Measurements from ENCODE around the gene SYT9.

Gene SYT9

GRCh38 chr11:7473717-7474116, 222.0 kb downstream of the SYT9 start:
- H3K27me3 ChIP-seq (ENCODE audit: control insufficient read depth in 5 of 5, insufficient read depth in 4 of 5, low read length in 5 of 5): no peaks in the 10 kb centered on the region
- H3K9me3 ChIP-seq (ENCODE audit: control insufficient read depth in 5 of 5, low read length in 5 of 5): no peaks in the 10 kb centered on the region
- H3K4me1 ChIP-seq (ENCODE audit: control insufficient read depth in 5 of 5, insufficient read depth in 5 of 5, low read length in 5 of 5): peaks cover 0 to 8% (median 3%) of the 10 kb centered on the region in 5 donors
- no peak overlapping the region for H3K4me3 ChIP-seq (ENCODE audit: low read depth in 1 of 5, low read length in 5 of 5)
- H3K27ac ChIP-seq (ENCODE audit: low read depth, low read length): no peak overlapping the region
- H3K36me3 ChIP-seq (ENCODE audit: control insufficient read depth in 5 of 5, insufficient read depth in 5 of 5, low read length in 5 of 5): no peaks in the 10 kb centered on the region
- no peak overlapping the region for H3K9ac ChIP-seq (ENCODE audit: low read length in 5 of 5)

- H3K27ac ChIP-seq (ENCODE audit: low read depth, low read length): no peak overlapping the region
- peaks cover 0 to 11% (median 6%) of the 10 kb centered on the region in 5 donors for H3K4me1 ChIP-seq (ENCODE audit: control insufficient read depth in 5 of 5, insufficient read depth in 5 of 5, low read length in 5 of 5)
- no peaks in the 10 kb centered on the region for H3K27me3 ChIP-seq (ENCODE audit: control insufficient read depth in 5 of 5, insufficient read depth in 4 of 5, low read length in 5 of 5)
- H3K36me3 ChIP-seq (ENCODE audit: control insufficient read depth in 5 of 5, insufficient read depth in 5 of 5, low read length in 5 of 5): no peaks in the 10 kb centered on the region
- no peak overlapping the region for H3K4me3 ChIP-seq (ENCODE audit: low read depth in 1 of 5, low read length in 5 of 5)
- H3K9ac ChIP-seq (ENCODE audit: low read length in 5 of 5): no peak overlapping the region
- H3K9me3 ChIP-seq (ENCODE audit: control insufficient read depth in 5 of 5, low read length in 5 of 5): no peaks in the 10 kb centered on the region
Measured at GRCh38 chr11:7480113-7480512, 228.4 kb downstream of the SYT9 start.

DNA sequence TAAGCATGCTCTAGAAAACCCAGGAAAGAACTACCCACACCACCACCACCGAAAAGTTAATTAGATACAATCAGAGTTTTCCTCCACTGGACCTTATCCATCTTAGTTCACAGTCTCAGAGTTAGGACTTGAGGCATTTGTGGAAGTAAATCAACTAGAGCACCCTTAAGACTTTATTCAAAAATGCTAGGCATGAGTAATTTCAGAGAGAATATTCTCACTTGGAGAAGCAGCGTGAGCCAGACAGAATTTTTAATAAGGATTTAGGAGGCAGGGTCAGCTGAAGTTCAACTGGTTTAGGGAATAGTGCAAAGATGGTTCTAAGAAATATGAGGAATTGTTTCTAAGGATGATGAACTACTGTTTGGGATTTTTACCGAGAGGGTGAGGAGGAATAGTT, 232.4 kb downstream of the SYT9 start:
- no peak overlapping the region for H3K4me3 ChIP-seq (ENCODE audit: low read depth in 1 of 5, low read length in 5 of 5)
- no peaks in the 10 kb centered on the region for H3K27me3 ChIP-seq (ENCODE audit: control insufficient read depth in 5 of 5, insufficient read depth in 4 of 5, low read length in 5 of 5)
- no peaks in the 10 kb centered on the region for H3K9me3 ChIP-seq (ENCODE audit: control insufficient read depth in 5 of 5, low read length in 5 of 5)
- H3K4me1 ChIP-seq (ENCODE audit: control insufficient read depth in 5 of 5, insufficient read depth in 5 of 5, low read length in 5 of 5): peaks cover 0 to 15% (median 12%) of the 10 kb centered on the region in 5 donors
- H3K9ac ChIP-seq (ENCODE audit: low read length in 5 of 5): no peak overlapping the region
- no peak overlapping the region for H3K27ac ChIP-seq (ENCODE audit: low read depth, low read length)
- peaks cover 0 to 3% (median 0%) of the 10 kb centered on the region in 5 donors for H3K36me3 ChIP-seq (ENCODE audit: control insufficient read depth in 5 of 5, insufficient read depth in 5 of 5, low read length in 5 of 5)

- H3K27ac ChIP-seq (ENCODE audit: low read depth, low read length): no peak overlapping the region
- peaks cover 0 to 3% (median 0%) of the 10 kb centered on the region in 5 donors for H3K36me3 ChIP-seq (ENCODE audit: control insufficient read depth in 5 of 5, insufficient read depth in 5 of 5, low read length in 5 of 5)
- peaks cover 0 to 15% (median 9%) of the 10 kb centered on the region in 5 donors for H3K4me1 ChIP-seq (ENCODE audit: control insufficient read depth in 5 of 5, insufficient read depth in 5 of 5, low read length in 5 of 5)
- no peak overlapping the region for H3K9ac ChIP-seq (ENCODE audit: low read length in 5 of 5)
- no peaks in the 10 kb centered on the region for H3K9me3 ChIP-seq (ENCODE audit: control insufficient read depth in 5 of 5, low read length in 5 of 5)
- H3K27me3 ChIP-seq (ENCODE audit: control insufficient read depth in 5 of 5, insufficient read depth in 4 of 5, low read length in 5 of 5): no peaks in the 10 kb centered on the region
- peak overlapping the region in 3 of 5 donors; percentile 46 to 82 (median 64) for H3K4me3 ChIP-seq (ENCODE audit: low read depth in 1 of 5, low read length in 5 of 5)
Measured at GRCh38 chr11:7484645-7485044, 232.9 kb downstream of the SYT9 start.

DNA sequence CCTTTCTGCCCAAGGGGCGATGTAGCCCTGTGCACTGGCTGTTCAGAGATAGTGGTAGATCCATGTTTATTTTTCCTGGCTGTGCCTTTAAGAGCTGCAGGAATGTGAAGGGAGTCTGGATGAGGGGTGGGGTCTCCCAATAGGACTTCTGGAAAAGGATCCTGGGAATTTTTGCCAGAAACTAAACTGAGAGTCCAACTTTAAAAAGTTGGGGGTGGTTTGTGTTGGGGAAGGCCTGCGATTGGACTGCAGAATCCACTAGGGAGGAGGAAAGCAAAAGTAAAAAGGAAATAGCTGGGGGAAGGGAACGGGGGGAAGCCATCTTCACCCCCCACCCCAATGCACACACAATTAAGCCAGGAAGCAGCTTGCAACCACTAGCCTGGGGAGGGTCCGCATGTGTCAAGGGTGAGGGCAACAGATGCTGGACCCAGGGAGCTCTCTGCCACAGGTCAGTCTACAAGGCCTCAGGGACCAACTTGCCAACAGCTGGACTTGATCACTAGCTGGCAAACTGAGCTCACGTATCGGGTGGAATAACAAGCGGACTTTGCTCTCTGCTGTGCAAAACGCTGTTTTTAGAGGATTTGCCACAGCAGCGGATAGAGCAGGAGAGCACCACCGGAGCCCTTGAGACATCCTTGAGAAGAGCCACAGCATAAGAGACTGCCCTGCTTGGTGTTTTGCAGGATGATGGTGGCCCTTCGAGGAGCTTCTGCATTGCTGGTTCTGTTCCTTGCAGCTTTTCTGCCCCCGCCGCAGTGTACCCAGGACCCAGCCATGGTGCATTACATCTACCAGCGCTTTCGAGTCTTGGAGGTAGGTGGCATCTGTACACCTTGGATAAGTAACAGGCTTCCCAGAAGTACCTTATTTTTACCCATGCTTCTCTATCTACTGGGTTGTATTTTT, 233.7 kb downstream of the SYT9 start, which contains the start of gene OLFML1:
TSS of gene OLFML1 (plus strand) at position 321 of the 912 bp plus-strand sequence. CDS start at position 691, 370 bp downstream.
- Histone ChIP-seq H3K4me1 (ENCODE audit: control insufficient read depth in 5 of 5, insufficient read depth in 5 of 5, low read length in 5 of 5) (peaks cover 0 to 10% (median 4%) of the 10 kb centered on the region in 5 donors), H3K27ac (ENCODE audit: low read depth, low read length) (no peak within 1 kb of the TSS), H3K9ac (ENCODE audit: low read length in 5 of 5) (peak within 1 kb of the TSS in 4 of 5 donors; percentile 7 to 57 (median 33)), H3K9me3 (ENCODE audit: control insufficient read depth in 5 of 5, low read length in 5 of 5) (no peaks in the 10 kb centered on the region), H3K27me3 (ENCODE audit: control insufficient read depth in 5 of 5, insufficient read depth in 4 of 5, low read length in 5 of 5) (no peaks in the 10 kb centered on the region), H3K36me3 (ENCODE audit: control insufficient read depth in 5 of 5, insufficient read depth in 5 of 5, low read length in 5 of 5) (peaks cover 0 to 3% (median 0%) of the 10 kb centered on the region in 5 donors), H3K4me3 (ENCODE audit: low read depth in 1 of 5, low read length in 5 of 5) (peak within 1 kb of the TSS; percentile 54 to 82 (median 66))

DNA sequence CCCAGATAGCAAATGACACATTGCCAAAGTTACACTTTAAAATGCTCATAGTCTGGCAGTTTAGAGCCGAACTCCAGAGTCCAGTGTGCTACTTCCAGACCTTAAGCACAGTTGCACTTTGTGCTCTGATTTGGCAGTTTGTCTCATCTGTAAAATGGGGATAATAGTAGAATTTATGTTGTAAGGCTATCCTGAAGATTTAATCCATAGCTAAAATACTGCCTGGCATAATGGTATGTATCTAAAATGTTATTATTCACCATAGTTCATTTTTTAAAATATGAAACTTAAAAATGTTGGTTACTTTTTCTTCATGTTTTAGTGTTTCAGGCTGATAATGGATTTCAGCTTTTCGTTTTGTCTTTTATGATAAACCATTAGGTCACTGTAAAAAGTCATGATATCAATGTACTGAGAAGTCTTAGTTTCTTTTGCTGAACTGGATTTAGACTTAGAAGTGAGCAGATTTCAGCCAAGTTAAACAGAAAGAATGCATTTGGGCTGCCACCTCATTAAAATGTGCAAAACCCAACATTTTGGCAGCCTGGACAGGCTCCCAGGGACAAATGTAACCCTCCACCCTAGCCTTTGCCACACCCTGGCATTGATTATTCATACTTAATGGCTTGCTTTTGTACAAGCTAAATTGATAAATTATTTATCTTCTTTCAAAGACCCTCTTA, 234.5 kb downstream of the SYT9 start:
- Histone ChIP-seq H3K4me3 (ENCODE audit: low read depth in 1 of 5, low read length in 5 of 5) (peak overlapping the region; percentile 54 to 82 (median 66)), H3K27ac (ENCODE audit: low read depth, low read length) (no peak overlapping the region)

DNA sequence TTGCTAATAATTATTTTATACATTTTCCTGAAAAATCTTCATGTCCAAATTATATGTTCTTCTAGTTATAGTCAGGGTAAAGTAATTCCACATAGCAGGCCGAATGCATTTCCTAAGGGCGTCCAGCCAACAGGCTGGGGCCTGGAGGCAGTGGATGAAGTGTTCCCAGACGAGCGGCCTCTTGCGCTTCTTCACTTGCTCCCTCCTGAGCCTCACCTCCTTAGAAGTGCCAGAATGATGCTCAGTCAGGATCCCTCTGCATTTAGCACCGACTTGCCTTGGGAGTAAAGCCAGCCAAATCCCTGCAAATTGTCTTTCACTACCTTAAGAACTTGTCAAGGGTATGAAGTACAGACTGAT, 235.1 kb downstream of the SYT9 start:
- H3K4me3 ChIP-seq (ENCODE audit: low read depth in 1 of 5, low read length in 5 of 5): peak overlapping the region in 4 of 5 donors; percentile 64 to 82 (median 72)
- H3K36me3 ChIP-seq (ENCODE audit: control insufficient read depth in 5 of 5, insufficient read depth in 5 of 5, low read length in 5 of 5): peaks cover 0 to 3% (median 0%) of the 10 kb centered on the region in 5 donors
- peak overlapping the region in 2 of 5 donors; percentile 7 to 48 for H3K9ac ChIP-seq (ENCODE audit: low read length in 5 of 5)
- H3K4me1 ChIP-seq (ENCODE audit: control insufficient read depth in 5 of 5, insufficient read depth in 5 of 5, low read length in 5 of 5): peaks cover 0 to 9% (median 5%) of the 10 kb centered on the region in 5 donors
- no peak overlapping the region for H3K27ac ChIP-seq (ENCODE audit: low read depth, low read length)
- H3K9me3 ChIP-seq (ENCODE audit: control insufficient read depth in 5 of 5, low read length in 5 of 5): no peaks in the 10 kb centered on the region
- H3K27me3 ChIP-seq (ENCODE audit: control insufficient read depth in 5 of 5, insufficient read depth in 4 of 5, low read length in 5 of 5): no peaks in the 10 kb centered on the region

More for the DNA sequence above, 234.5 kb downstream of the SYT9 start:
- H3K4me1 ChIP-seq (ENCODE audit: control insufficient read depth in 5 of 5, insufficient read depth in 5 of 5, low read length in 5 of 5): peaks cover 0 to 9% (median 3%) of the 10 kb centered on the region in 5 donors
- H3K9ac ChIP-seq (ENCODE audit: low read length in 5 of 5): peak overlapping the region in 3 of 5 donors; percentile 7 to 57 (median 29)
- no peaks in the 10 kb centered on the region for H3K27me3 ChIP-seq (ENCODE audit: control insufficient read depth in 5 of 5, insufficient read depth in 4 of 5, low read length in 5 of 5)
- no peaks in the 10 kb centered on the region for H3K9me3 ChIP-seq (ENCODE audit: control insufficient read depth in 5 of 5, low read length in 5 of 5)
- H3K36me3 ChIP-seq (ENCODE audit: control insufficient read depth in 5 of 5, insufficient read depth in 5 of 5, low read length in 5 of 5): peaks cover 0 to 3% (median 0%) of the 10 kb centered on the region in 5 donors

DNA sequence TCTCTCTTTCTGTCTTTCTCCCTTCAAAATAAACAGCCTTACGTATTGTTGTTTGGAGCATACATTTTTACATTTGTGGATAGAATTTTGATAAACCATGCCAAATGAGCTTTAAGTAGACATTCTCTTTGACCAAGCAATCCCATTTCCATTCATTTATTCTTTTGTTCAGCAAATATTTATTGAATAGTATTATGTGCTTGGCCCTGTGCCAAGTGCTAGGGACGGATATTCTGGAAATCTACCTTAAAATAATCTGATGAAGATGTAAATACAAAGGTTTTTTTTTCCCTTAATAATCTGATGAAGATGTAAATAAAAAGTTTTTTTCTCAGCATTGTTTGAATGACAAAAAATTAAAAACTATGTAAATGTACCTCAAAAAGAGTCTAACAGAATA, 235.7 kb downstream of the SYT9 start:
- Histone ChIP-seq H3K4me1 (ENCODE audit: control insufficient read depth in 5 of 5, insufficient read depth in 5 of 5, low read length in 5 of 5) (peaks cover 0 to 13% (median 9%) of the 10 kb centered on the region in 5 donors), H3K36me3 (ENCODE audit: control insufficient read depth in 5 of 5, insufficient read depth in 5 of 5, low read length in 5 of 5) (peaks cover 0 to 3% (median 0%) of the 10 kb centered on the region in 5 donors), H3K4me3 (ENCODE audit: low read depth in 1 of 5, low read length in 5 of 5) (peak overlapping the region in 3 of 5 donors; percentile 38 to 82 (median 64)), H3K27me3 (ENCODE audit: control insufficient read depth in 5 of 5, insufficient read depth in 4 of 5, low read length in 5 of 5) (no peaks in the 10 kb centered on the region), H3K9me3 (ENCODE audit: control insufficient read depth in 5 of 5, low read length in 5 of 5) (no peaks in the 10 kb centered on the region), H3K9ac (ENCODE audit: low read length in 5 of 5) (no peak overlapping the region), H3K27ac (ENCODE audit: low read depth, low read length) (no peak overlapping the region)

DNA sequence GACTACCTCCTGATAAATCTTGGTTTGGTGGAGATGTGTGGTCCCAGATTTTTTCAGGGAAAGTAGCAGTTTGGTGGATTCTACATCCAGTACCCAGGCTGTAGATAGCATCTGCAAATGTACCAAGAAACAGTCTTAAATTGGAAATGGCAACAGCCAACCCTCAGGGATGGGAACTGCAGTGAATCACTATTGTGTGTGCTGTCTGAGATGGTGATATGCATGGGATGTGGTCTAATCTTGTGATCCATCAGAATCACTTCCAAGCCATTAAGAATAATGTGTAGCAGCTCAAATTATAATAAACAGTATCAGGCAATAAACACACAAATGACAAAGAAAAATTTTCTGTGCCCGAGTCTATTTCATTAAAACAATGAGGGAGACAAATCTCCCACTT, 237.0 kb downstream of the SYT9 start:
- H3K9ac ChIP-seq (ENCODE audit: low read length in 5 of 5): no peak overlapping the region
- H3K27ac ChIP-seq (ENCODE audit: low read depth, low read length): no peak overlapping the region
- H3K36me3 ChIP-seq (ENCODE audit: control insufficient read depth in 5 of 5, insufficient read depth in 5 of 5, low read length in 5 of 5): peaks cover 0 to 3% (median 0%) of the 10 kb centered on the region in 5 donors
- H3K4me3 ChIP-seq (ENCODE audit: low read depth in 1 of 5, low read length in 5 of 5): no peak overlapping the region
- no peaks in the 10 kb centered on the region for H3K27me3 ChIP-seq (ENCODE audit: control insufficient read depth in 5 of 5, insufficient read depth in 4 of 5, low read length in 5 of 5)
- H3K9me3 ChIP-seq (ENCODE audit: control insufficient read depth in 5 of 5, low read length in 5 of 5): no peaks in the 10 kb centered on the region
- peaks cover 0 to 16% (median 9%) of the 10 kb centered on the region in 5 donors for H3K4me1 ChIP-seq (ENCODE audit: control insufficient read depth in 5 of 5, insufficient read depth in 5 of 5, low read length in 5 of 5)
